H1 (cell line): ENCODE results near the gene BMERB1. TPM values are rescaled to one million over a fixed set of nuclear protein-coding genes. Genes with fewer than 3 reads are reported as not detected.

ENCODE experiments used
- ASH2L ChIP-seq: fragments of 200-600, 300-600 bp; sonication (generic); IDR thresholded peaks from one replicate; pipeline ENCODE4 v1.7.1; 2017; ENCODE audit warnings: low read length
- CHD1 ChIP-seq: IDR thresholded peaks from 2 replicates; pipeline ENCODE4 v1.6.1; 2012; ENCODE audit warnings: low read depth, low read length, improper control_type of control experiment
- CHD7 ChIP-seq: fragments of 300-600 bp; sonication (generic); IDR thresholded peaks from 2 replicates; pipeline ENCODE4 v1.7.1; 2012; ENCODE audit warnings: low read length, moderate library complexity, mild to moderate bottlenecking, inconsistent platforms; ENCODE audit not compliant: insufficient replicate concordance
- NANOG ChIP-seq: IDR thresholded peaks from 2 replicates; pipeline ENCODE4 v1.6.1; 2011; ENCODE audit warnings: low read length, low read depth, mild to moderate bottlenecking, inconsistent platforms; ENCODE audit not compliant: insufficient read depth, poor library complexity, severe bottlenecking
- NRF1 ChIP-seq: IDR thresholded peaks from 2 replicates; pipeline ENCODE4 v1.6.1; 2011; ENCODE audit warnings: mild to moderate bottlenecking, low read depth, low read length, improper control_type of control experiment
- SP2 ChIP-seq: IDR thresholded peaks from 2 replicates; pipeline ENCODE4 v1.6.1; 2012; ENCODE audit warnings: mild to moderate bottlenecking, low read length, inconsistent platforms
- TAF7 ChIP-seq: optimal IDR thresholded peaks from 2 replicates; pipeline ENCODE3; 2011; ENCODE audit warnings: low read depth, mild to moderate bottlenecking, inconsistent platforms, low read length, moderate library complexity, borderline replicate concordance
- TEAD4 ChIP-seq: IDR thresholded peaks from 2 replicates; pipeline ENCODE4 v1.6.1; 2012; ENCODE audit warnings: low read depth, low read length, inconsistent platforms, mixed read lengths
- polyA plus RNA-seq, 7 experiments: library from polyadenylated mRNA; depleted of rRNA in 3 of 7; stranded (reverse) in 5 of 7; unstranded in 2 of 7; fragments of >200 nt in 5 of 7; fragments of 200-250 nt in 2 of 7; gene quantifications; 1 replicate in 5 of 7; 2 replicates in 1 of 7; 4 replicates in 1 of 7; pipeline versions ENCODE4 v1.2.1 to v1.2.3, GENCODE V29; 2011 to 2013; ENCODE audit warnings: missing spikeins in 2 of 7, mixed read lengths in 2 of 7
- total RNA-seq: library from RNA; stranded (reverse); fragmentation: NEBNext Ultra II Directional; extraction: Animal tissue kit (Norgen Biotek cat#: 25700); gene quantifications from 2 replicates; pipeline ENCODE4 v1.2.1, GENCODE V29; 2021

Gene BMERB1
- total and polyA plus RNA-seq, 2 of the 8 experiments (the other 6 are each of a cell fraction or from before 2014, with no cell fraction given) = 23.5 to 27.1 TPM

GRCh38 chr16:15601212-15601879 is 167.0 kb downstream of the BMERB1 start (continued):
- TF ChIP-seq NANOG (no peak), NRF1 (no peak), CHD7 (no peak), CHD1 (no peak), SP2 (no peak), ASH2L (no peak), TEAD4 (no peak), TAF7 (no peak)
